Transverse colon (tissue), 3 donors: Measurements from ENCODE around the gene NDUFA6.

Experiments used
- CTCF ChIP-seq, 5 experiments: fragments of 200-600 bp in 3 of 5; fragments of 450-650 bp in 2 of 5; sonication (generic) in 3 of 5; IDR thresholded peaks; 1 replicate in 2 of 5; 2 replicates in 3 of 5; pipeline ENCODE4 v1.5.1; 2016 to 2017; ENCODE audit warnings: antibody characterized with exemption in 5 of 5, inconsistent platforms in 3 of 5, mild to moderate bottlenecking in 2 of 5, moderate library complexity in 1 of 5
- EP300 ChIP-seq: sonication (generic); formaldehyde crosslinking; IDR thresholded peaks from one replicate; pipeline ENCODE4 v1.6.1; 2017; ENCODE audit warnings: antibody characterized with exemption, low read depth
- POLR2A ChIP-seq: fragments of 450-650 bp; IDR thresholded peaks from one replicate; pipeline ENCODE4 v1.6.1; 2016; ENCODE audit warnings: antibody characterized with exemption, mild to moderate bottlenecking, moderate library complexity

- TF ChIP-seq POLR2A = no peak
- TF ChIP-seq CTCF (IDR thresholded peaks at IDR 0.05) = no peak
- no peak for TF ChIP-seq EP300
These were observed 10.6 kb upstream of the NDUFA6 start for GRCh38 chr22:42101199-42101598.
